GM23338 (cell line): Measurements from ENCODE around the gene RAB6A. TPM values are rescaled to one million over a fixed set of nuclear protein-coding genes. Genes with fewer than 3 reads are reported as not detected.

Source experiments
- ATAC-seq: fragments of 200-7000 bp; cut with Tn5 transposase; 3 replicates; pipeline ENCODE4 v1.9.1; 2020
- DNase-seq: peaks from one replicate; pipeline ENCODE4 v3.0.0-alpha.2; 2015; ENCODE audit warnings: low spot score
- H2AFZ ChIP-seq: fragments of 200-600 bp; sonication (generic); 2 replicates; pipeline ENCODE4 v1.8.0; 2016; ENCODE audit warnings: antibody characterized with exemption, mild to moderate bottlenecking, moderate library complexity
- H3F3A ChIP-seq: fragments of 200-600 bp; sonication (generic); replicated peaks from 2 replicates; pipeline ENCODE4 v1.8.0; 2017; ENCODE audit warnings: antibody characterized with exemption, mixed run types, low read depth
- H3K27ac ChIP-seq: fragments of 200-600 bp; sonication (generic); 2 replicates; pipeline ENCODE4 v1.6.1; 2016; ENCODE audit warnings: low read depth
- H3K27me3 ChIP-seq: fragments of 200-600 bp; sonication (generic); 2 replicates; pipeline ENCODE4 v1.8.0; 2016; ENCODE audit warnings: mild to moderate bottlenecking, mixed run types, moderate library complexity; ENCODE audit not compliant: insufficient read depth
- H3K36me3 ChIP-seq: fragments of 200-600 bp; sonication (generic); 2 replicates; pipeline ENCODE4 v1.8.0; 2016; ENCODE audit warnings: mild to moderate bottlenecking; ENCODE audit not compliant: insufficient read depth
- H3K4me1 ChIP-seq: fragments of 200-600 bp; sonication (generic); 2 replicates; pipeline ENCODE4 v1.8.0; 2016; ENCODE audit warnings: mild to moderate bottlenecking, moderate library complexity; ENCODE audit not compliant: insufficient read depth
- H3K4me2 ChIP-seq: fragments of 200-600 bp; sonication (generic); 2 replicates; pipeline ENCODE4 v1.7.1; 2017; ENCODE audit warnings: mixed run types
- H3K4me3 ChIP-seq: fragments of 200-600 bp; sonication (generic); 2 replicates; pipeline ENCODE4 v1.6.1; 2016; ENCODE audit warnings: mixed run types
- H3K79me2 ChIP-seq: fragments of 200-600 bp; sonication (generic); replicated peaks from 2 replicates; pipeline ENCODE4 v1.8.0; 2017; ENCODE audit warnings: mild to moderate bottlenecking; ENCODE audit not compliant: insufficient read depth
- H3K9me2 ChIP-seq: fragments of 200-600 bp; sonication (generic); 2 replicates; pipeline ENCODE4 v1.8.0; 2017; ENCODE audit not compliant: insufficient read depth
- H4K20me1 ChIP-seq: fragments of 200-600 bp; sonication (generic); replicated peaks from 2 replicates; pipeline ENCODE4 v1.8.0; 2017; ENCODE audit warnings: mild to moderate bottlenecking; ENCODE audit not compliant: insufficient read depth
- H3K27ac Mint-ChIP-seq: 2 replicates; pipeline ENCODE4 v1.8.0; 2020; ENCODE audit warnings: inconsistent platforms, mild to moderate bottlenecking, moderate library complexity, mixed read lengths
- H3K27me3 Mint-ChIP-seq: 3 replicates; pipeline ENCODE4 v1.8.0; 2022; ENCODE audit warnings: low read depth, mild to moderate bottlenecking, moderate library complexity, mixed read lengths, inconsistent platforms; ENCODE audit not compliant: insufficient read depth, poor library complexity
- H3K36me3 Mint-ChIP-seq: 3 replicates; pipeline ENCODE4 v1.8.0; 2021; ENCODE audit warnings: low read depth, mild to moderate bottlenecking, inconsistent platforms, moderate library complexity, mixed read lengths
- H3K4me1 Mint-ChIP-seq: 3 replicates; pipeline ENCODE4 v1.8.0; 2020; ENCODE audit warnings: mild to moderate bottlenecking, inconsistent platforms, mixed read lengths
- H3K4me3 Mint-ChIP-seq: 3 replicates; pipeline ENCODE4 v1.8.0; 2021; ENCODE audit warnings: moderate library complexity, mild to moderate bottlenecking, inconsistent platforms, mixed read lengths
- H3K9me3 Mint-ChIP-seq: 3 replicates; pipeline ENCODE4 v1.8.0; 2020; ENCODE audit warnings: moderate library complexity, mild to moderate bottlenecking, inconsistent platforms, mixed read lengths
- EZH2 ChIP-seq: fragments of 200-600 bp; sonication (generic); IDR thresholded peaks from one replicate; pipeline ENCODE4 v1.8.0; 2017; ENCODE audit warnings: antibody characterized with exemption, mild to moderate bottlenecking, low read depth; ENCODE audit not compliant: unreplicated experiment
- EZH2phosphoT487 ChIP-seq: fragments of 200-600 bp; sonication (generic); IDR thresholded peaks from one replicate; pipeline ENCODE4 v1.8.1; 2018; ENCODE audit warnings: antibody characterized with exemption; ENCODE audit not compliant: unreplicated experiment
- STAT1 ChIP-seq: IDR thresholded peaks from one replicate; pipeline ENCODE4 v1.6.1; 2016; ENCODE audit warnings: antibody characterized with exemption; ENCODE audit not compliant: unreplicated experiment
- ZNF114 ChIP-seq: fragments of 250-450 bp; sonication (Bioruptor Pico); IDR thresholded peaks from 2 replicates; pipeline ENCODE4 v1.5.0; 2020; ENCODE audit warnings: mild to moderate bottlenecking, moderate library complexity
- ZNF331 ChIP-seq: fragments of 250-450 bp; sonication (Bioruptor Pico); IDR thresholded peaks from 2 replicates; pipeline ENCODE4 v1.5.0; 2020; ENCODE audit warnings: low read depth, mild to moderate bottlenecking, moderate library complexity
- polyA plus RNA-seq: library from polyadenylated mRNA; unstranded; fragments of >200 nt; fragmentation: Nextera tagmentation; extraction: Ambion mirVana; gene quantifications from 2 replicates; pipeline ENCODE4 v1.2.1, GENCODE V29; 2016
- total RNA-seq: library from RNA; depleted of rRNA; stranded (reverse); fragments of >200 nt; shearing (Covaris generic); gene quantifications from 2 replicates; pipeline ENCODE4 v1.2.3, GENCODE V29; 2014
- TF ChIP-seq, protein P1 (sequence below): IDR thresholded peaks from one replicate; pipeline ENCODE4 v1.6.1; 2018; ENCODE audit warnings: antibody characterized with exemption; ENCODE audit not compliant: unreplicated experiment
- TF ChIP-seq, protein P2 (sequence below): IDR thresholded peaks from 2 replicates; pipeline ENCODE4 v1.6.1; 2016; ENCODE audit warnings: antibody characterized with exemption
- TF ChIP-seq, protein P3 (sequence below): fragments of 250-450 bp; sonication (Bioruptor Pico); IDR thresholded peaks from 2 replicates; pipeline ENCODE4 v1.5.0; 2020; ENCODE audit warnings: mild to moderate bottlenecking, moderate library complexity

RAB6A gene
- total and polyA plus RNA-seq, 2 experiments from 2014 or later: 61.1 to 127 TPM

GRCh38 chr11:73710964-73711363 lies 49.9 kb downstream of the RAB6A start (continued):
- TF ChIP-seq, protein P1, sequence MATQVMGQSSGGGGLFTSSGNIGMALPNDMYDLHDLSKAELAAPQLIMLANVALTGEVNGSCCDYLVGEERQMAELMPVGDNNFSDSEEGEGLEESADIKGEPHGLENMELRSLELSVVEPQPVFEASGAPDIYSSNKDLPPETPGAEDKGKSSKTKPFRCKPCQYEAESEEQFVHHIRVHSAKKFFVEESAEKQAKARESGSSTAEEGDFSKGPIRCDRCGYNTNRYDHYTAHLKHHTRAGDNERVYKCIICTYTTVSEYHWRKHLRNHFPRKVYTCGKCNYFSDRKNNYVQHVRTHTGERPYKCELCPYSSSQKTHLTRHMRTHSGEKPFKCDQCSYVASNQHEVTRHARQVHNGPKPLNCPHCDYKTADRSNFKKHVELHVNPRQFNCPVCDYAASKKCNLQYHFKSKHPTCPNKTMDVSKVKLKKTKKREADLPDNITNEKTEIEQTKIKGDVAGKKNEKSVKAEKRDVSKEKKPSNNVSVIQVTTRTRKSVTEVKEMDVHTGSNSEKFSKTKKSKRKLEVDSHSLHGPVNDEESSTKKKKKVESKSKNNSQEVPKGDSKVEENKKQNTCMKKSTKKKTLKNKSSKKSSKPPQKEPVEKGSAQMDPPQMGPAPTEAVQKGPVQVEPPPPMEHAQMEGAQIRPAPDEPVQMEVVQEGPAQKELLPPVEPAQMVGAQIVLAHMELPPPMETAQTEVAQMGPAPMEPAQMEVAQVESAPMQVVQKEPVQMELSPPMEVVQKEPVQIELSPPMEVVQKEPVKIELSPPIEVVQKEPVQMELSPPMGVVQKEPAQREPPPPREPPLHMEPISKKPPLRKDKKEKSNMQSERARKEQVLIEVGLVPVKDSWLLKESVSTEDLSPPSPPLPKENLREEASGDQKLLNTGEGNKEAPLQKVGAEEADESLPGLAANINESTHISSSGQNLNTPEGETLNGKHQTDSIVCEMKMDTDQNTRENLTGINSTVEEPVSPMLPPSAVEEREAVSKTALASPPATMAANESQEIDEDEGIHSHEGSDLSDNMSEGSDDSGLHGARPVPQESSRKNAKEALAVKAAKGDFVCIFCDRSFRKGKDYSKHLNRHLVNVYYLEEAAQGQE: no peak
- TF ChIP-seq ZNF331 (CRISPR knock-in tag) (no peak), EZH2 (no peak), EZH2phosphoT487 (no peak)
- TF ChIP-seq, protein P2, sequence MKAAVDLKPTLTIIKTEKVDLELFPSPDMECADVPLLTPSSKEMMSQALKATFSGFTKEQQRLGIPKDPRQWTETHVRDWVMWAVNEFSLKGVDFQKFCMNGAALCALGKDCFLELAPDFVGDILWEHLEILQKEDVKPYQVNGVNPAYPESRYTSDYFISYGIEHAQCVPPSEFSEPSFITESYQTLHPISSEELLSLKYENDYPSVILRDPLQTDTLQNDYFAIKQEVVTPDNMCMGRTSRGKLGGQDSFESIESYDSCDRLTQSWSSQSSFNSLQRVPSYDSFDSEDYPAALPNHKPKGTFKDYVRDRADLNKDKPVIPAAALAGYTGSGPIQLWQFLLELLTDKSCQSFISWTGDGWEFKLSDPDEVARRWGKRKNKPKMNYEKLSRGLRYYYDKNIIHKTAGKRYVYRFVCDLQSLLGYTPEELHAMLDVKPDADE: no peak

GRCh38 chr11:73705053-73705452 lies 55.8 kb downstream of the RAB6A start:
- Mint-ChIP-seq H3K4me1 (no peaks in the 10 kb centered on the region), H3K27me3 (no peaks in the 10 kb centered on the region)
- no peak overlapping the region for H3K4me2 ChIP-seq
- no peak for TF ChIP-seq STAT1
- TF ChIP-seq ZNF331 (CRISPR knock-in tag): no peak
- no peak for TF ChIP-seq ZNF114 (CRISPR knock-in tag)
- TF ChIP-seq, protein P2: no peak
- TF ChIP-seq, protein P3, sequence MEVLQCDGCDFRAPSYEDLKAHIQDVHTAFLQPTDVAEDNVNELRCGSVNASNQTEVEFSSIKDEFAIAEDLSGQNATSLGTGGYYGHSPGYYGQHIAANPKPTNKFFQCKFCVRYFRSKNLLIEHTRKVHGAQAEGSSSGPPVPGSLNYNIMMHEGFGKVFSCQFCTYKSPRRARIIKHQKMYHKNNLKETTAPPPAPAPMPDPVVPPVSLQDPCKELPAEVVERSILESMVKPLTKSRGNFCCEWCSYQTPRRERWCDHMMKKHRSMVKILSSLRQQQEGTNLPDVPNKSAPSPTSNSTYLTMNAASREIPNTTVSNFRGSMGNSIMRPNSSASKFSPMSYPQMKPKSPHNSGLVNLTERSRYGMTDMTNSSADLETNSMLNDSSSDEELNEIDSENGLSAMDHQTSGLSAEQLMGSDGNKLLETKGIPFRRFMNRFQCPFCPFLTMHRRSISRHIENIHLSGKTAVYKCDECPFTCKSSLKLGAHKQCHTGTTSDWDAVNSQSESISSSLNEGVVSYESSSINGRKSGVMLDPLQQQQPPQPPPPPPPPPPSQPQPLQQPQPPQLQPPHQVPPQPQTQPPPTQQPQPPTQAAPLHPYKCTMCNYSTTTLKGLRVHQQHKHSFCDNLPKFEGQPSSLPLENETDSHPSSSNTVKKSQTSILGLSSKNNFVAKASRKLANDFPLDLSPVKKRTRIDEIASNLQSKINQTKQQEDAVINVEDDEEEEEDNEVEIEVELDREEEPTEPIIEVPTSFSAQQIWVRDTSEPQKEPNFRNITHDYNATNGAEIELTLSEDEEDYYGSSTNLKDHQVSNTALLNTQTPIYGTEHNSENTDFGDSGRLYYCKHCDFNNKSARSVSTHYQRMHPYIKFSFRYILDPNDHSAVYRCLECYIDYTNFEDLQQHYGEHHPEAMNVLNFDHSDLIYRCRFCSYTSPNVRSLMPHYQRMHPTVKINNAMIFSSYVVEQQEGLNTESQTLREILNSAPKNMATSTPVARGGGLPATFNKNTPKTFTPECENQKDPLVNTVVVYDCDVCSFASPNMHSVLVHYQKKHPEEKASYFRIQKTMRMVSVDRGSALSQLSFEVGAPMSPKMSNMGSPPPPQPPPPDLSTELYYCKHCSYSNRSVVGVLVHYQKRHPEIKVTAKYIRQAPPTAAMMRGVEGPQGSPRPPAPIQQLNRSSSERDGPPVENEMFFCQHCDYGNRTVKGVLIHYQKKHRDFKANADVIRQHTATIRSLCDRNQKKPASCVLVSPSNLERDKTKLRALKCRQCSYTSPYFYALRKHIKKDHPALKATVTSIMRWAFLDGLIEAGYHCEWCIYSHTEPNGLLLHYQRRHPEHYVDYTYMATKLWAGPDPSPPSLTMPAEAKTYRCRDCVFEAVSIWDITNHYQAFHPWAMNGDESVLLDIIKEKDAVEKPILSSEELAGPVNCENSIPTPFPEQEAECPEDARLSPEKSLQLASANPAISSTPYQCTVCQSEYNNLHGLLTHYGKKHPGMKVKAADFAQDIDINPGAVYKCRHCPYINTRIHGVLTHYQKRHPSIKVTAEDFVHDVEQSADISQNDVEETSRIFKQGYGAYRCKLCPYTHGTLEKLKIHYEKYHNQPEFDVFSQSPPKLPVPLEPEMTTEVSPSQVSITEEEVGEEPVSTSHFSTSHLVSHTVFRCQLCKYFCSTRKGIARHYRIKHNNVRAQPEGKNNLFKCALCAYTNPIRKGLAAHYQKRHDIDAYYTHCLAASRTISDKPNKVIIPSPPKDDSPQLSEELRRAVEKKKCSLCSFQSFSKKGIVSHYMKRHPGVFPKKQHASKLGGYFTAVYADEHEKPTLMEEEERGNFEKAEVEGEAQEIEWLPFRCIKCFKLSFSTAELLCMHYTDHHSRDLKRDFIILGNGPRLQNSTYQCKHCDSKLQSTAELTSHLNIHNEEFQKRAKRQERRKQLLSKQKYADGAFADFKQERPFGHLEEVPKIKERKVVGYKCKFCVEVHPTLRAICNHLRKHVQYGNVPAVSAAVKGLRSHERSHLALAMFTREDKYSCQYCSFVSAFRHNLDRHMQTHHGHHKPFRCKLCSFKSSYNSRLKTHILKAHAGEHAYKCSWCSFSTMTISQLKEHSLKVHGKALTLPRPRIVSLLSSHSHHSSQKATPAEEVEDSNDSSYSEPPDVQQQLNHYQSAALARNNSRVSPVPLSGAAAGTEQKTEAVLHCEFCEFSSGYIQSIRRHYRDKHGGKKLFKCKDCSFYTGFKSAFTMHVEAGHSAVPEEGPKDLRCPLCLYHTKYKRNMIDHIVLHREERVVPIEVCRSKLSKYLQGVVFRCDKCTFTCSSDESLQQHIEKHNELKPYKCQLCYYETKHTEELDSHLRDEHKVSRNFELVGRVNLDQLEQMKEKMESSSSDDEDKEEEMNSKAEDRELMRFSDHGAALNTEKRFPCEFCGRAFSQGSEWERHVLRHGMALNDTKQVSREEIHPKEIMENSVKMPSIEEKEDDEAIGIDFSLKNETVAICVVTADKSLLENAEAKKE (CRISPR knock-in tag): no peak
- TF ChIP-seq, protein P1: no peak

More at GRCh38 chr11:73705053-73705452, 55.8 kb downstream of the RAB6A start:
- Histone ChIP-seq H3K9me2 (no peaks in the 10 kb centered on the region), H3K36me3 (peaks cover 8% of the 10 kb centered on the region; the same call in 1 of the 2 replicates), H4K20me1 (peaks cover 3% of the 10 kb centered on the region), H3K27ac (no peak overlapping the region), H3K4me3 (no peak overlapping the region), H3K79me2 (no peaks in the 10 kb centered on the region), H3K27me3 (no peaks in the 10 kb centered on the region), H3F3A (no peaks in the 10 kb centered on the region), H3K4me1 (no peaks in the 10 kb centered on the region), H2AFZ (no peak overlapping the region)
- no peak overlapping the region for H3K4me3 Mint-ChIP-seq
- ATAC-seq (no peak), DNase-seq (no peak)
- peaks cover 14% of the 10 kb centered on the region; the same call in 2 of the 3 replicates for H3K36me3 Mint-ChIP-seq
- no peaks in the 10 kb centered on the region for H3K9me3 Mint-ChIP-seq
- no peak overlapping the region for H3K27ac Mint-ChIP-seq
